Left cardiac atrium (tissue), 4 donors: Measurements from ENCODE around the gene ASF1A. TPM values are rescaled to one million over a fixed set of nuclear protein-coding genes. Genes with fewer than 3 reads are reported as not detected.

ENCODE experiments used
- ATAC-seq, 2 donors: fragments of 200-7000 bp; cut with Tn5 transposase; one replicate each; pipeline ENCODE4 v1.9.1; 2020; ENCODE audit warnings: mild to moderate bottlenecking in 2 of 2, moderate library complexity in 2 of 2
- DNase-seq: peaks from one replicate; pipeline ENCODE4 v3.0.0-alpha.2; 2020
- intact Hi-C, 2 donors: fragments of 100-400 bp; cut with DNase I; formaldehyde crosslinking; loops; one replicate each; pipeline versions ENCODE4 v1.14.1 to v1.15.1; 2022 to 2023
- total RNA-seq, 2 donors: library from RNA; stranded (reverse); fragmentation: NEBNext Ultra II Directional; extraction: Animal tissue kit (Norgen Biotek cat#: 25700); gene quantifications; one replicate each; pipeline ENCODE4 v1.2.1, GENCODE V29; 2021
- donor health status: DM: no; HTN: yes; CAD: no.
- donor health status: DM: no; HTN: yes; CAD: no; lungs with severe emphysema.
- donor health status: DM: yes; HTN: yes; CAD: no.
- donor health status: Dilated cardiomyopathy.

Gene ASF1A
- total RNA-seq, 2 donors from 2014 or later: 17.1 to 19.2 TPM

GRCh38 chr6:118903691-118904090 is 9.7 kb downstream of the ASF1A start:
- ATAC-seq (no peak), DNase-seq (no peak)
- intact Hi-C loops: no loop called here

GRCh38 chr6:118905084-118905483 is 11.1 kb downstream of the ASF1A start:
- no peak for DNase-seq
- ATAC-seq: no peak
- intact Hi-C loops: no loop called here

- ATAC-seq (no peak), DNase-seq (no peak)
- intact Hi-C loops: no loop called here
Observed at GRCh38 chr6:118905851-118906250, 11.9 kb downstream of the ASF1A start.

- DNase-seq (no peak), ATAC-seq (no peak)
- intact Hi-C loops: no loop called here
Observed at GRCh38 chr6:118908441-118908840, 14.5 kb downstream of the ASF1A start.

GRCh38 chr6:118912646-118913045 is 18.7 kb downstream of the ASF1A start:
- intact Hi-C loops: no loop called here
- no peak for DNase-seq

GRCh38 chr6:118913161-118913560 is 19.2 kb downstream of the ASF1A start:
- no peak for ATAC-seq
- intact Hi-C loops: no loop called here
- DNase-seq: no peak

More at GRCh38 chr6:118912646-118913045, 18.7 kb downstream of the ASF1A start:
- ATAC-seq: no peak

GRCh38 chr6:118914598-118914997 is 20.6 kb downstream of the ASF1A start:
- DNase-seq: no peak
- intact Hi-C loops: no loop called here
- no peak for ATAC-seq

- DNase-seq (no peak), ATAC-seq (no peak)
- intact Hi-C loops: no loop called here
Observed at GRCh38 chr6:118917546-118918328, 23.8 kb downstream of the ASF1A start.

- intact Hi-C loops: no loop called here
- DNase-seq (no peak), ATAC-seq (no peak)
Observed at GRCh38 chr6:118918329-118918725, 24.4 kb downstream of the ASF1A start.

GRCh38 chr6:118921084-118921483 is 27.1 kb downstream of the ASF1A start:
- intact Hi-C loops: no loop called here
- no peak for DNase-seq
- no peak for ATAC-seq

GRCh38 chr6:118923035-118923434 is 29.1 kb downstream of the ASF1A start:
- no peak for ATAC-seq

GRCh38 chr6:118930680-118931079 is 36.7 kb downstream of the ASF1A start:
- no peak for ATAC-seq
- intact Hi-C loops: no loop called here
- no peak for DNase-seq

More at GRCh38 chr6:118923035-118923434, 29.1 kb downstream of the ASF1A start:
- intact Hi-C loops: no loop called here
- no peak for DNase-seq

- intact Hi-C loops: no loop called here
- no peak for ATAC-seq
- no peak for DNase-seq
Observed at GRCh38 chr6:118931436-118931835, 37.5 kb downstream of the ASF1A start.

- no peak for DNase-seq
- intact Hi-C loops: no loop called here
- ATAC-seq: no peak
Observed at GRCh38 chr6:118932421-118932820, 38.5 kb downstream of the ASF1A start.

GRCh38 chr6:118933855-118934460 is 40.0 kb downstream of the ASF1A start:
- intact Hi-C loops: loop anchor here in 1 of 2 donors (2.0 kb wide), 1 partner anchor 39 kb away; the partner anchor contains the start of gene ASF1A
- no peak for ATAC-seq

GRCh38 chr6:118934461-118935330 is 40.7 kb downstream of the ASF1A start, which contains the start of gene MCM9:
Gene MCM9 (minus strand): TSS chr6:118935159. CDS start chr6:118931723, 3,436 bp downstream.
- DNase-seq (peak; percentile 93), ATAC-seq (peak; percentile 97 to 99)
- intact Hi-C loops: loop anchor here in 1 of 2 donors (2.0 kb wide), 1 partner anchor 40 kb away; the partner anchor contains the start of gene ASF1A

More at GRCh38 chr6:118933855-118934460, 40.0 kb downstream of the ASF1A start:
- no peak for DNase-seq

GRCh38 chr6:118935331-118935668 is 41.3 kb downstream of the ASF1A start:
- intact Hi-C loops: loop anchor here in 1 of 2 donors (2.0 kb wide), 1 partner anchor 40 kb away; the partner anchor contains the start of gene ASF1A
- ATAC-seq (no peak), DNase-seq (no peak)

GRCh38 chr6:118935978-118936703 is 42.2 kb downstream of the ASF1A start:
- ATAC-seq (no peak), DNase-seq (no peak)
- intact Hi-C loops: loop anchor here in 1 of 2 donors (2.0 kb wide), 1 partner anchor 41 kb away; the partner anchor contains the start of gene ASF1A

GRCh38 chr6:118939683-118940082 is 45.7 kb downstream of the ASF1A start:
- ATAC-seq: no peak
- intact Hi-C loops: no loop called here
- no peak for DNase-seq
